Breast epithelium (tissue), 4 donors: ENCODE measurements around the gene RPL3. TPM values are rescaled to one million over a fixed set of nuclear protein-coding genes. Genes with fewer than 3 reads are reported as not detected.
"Not testable (repeated sequence)": the region's sequence is repeated elsewhere in the genome, so short reads cannot be mapped to it uniquely, and the experiment has no call there.

Experiments used
- DNase-seq, 2 donors: peaks; one replicate each; pipeline ENCODE4 v3.0.0-alpha.2; 2019; ENCODE audit warnings: low spot score in 2 of 2
- H3K27ac ChIP-seq, 2 donors: fragments of 200-600 bp; sonication (generic) in 1 of 2; one replicate each; pipeline ENCODE4 v1.5.1; 2016 to 2019; ENCODE audit warnings: mild to moderate bottlenecking in 1 of 2
- H3K27me3 ChIP-seq, 2 donors: fragments of 200-600 bp; sonication (generic) in 1 of 2; one replicate each; pipeline versions ENCODE4 v1.5.1 to v1.6.0; 2017 to 2019; ENCODE audit warnings: control low read depth in 1 of 2, mild to moderate bottlenecking in 1 of 2
- H3K36me3 ChIP-seq: fragments of 200-600 bp; one replicate; pipeline ENCODE4 v1.5.1; 2019
- H3K4me1 ChIP-seq, 2 donors: fragments of 200-600 bp; sonication (generic); one replicate each; pipeline ENCODE4 v1.5.1; 2016 to 2019; ENCODE audit warnings: control low read depth in 1 of 2
- H3K4me3 ChIP-seq, 3 donors: fragments of 200-600 bp; sonication (generic); 1 replicate in 2 of 3; 2 replicates in 1 of 3; pipeline ENCODE4 v1.5.1; 2016 to 2019; ENCODE audit warnings: mild to moderate bottlenecking in 3 of 3, moderate library complexity in 2 of 3
- H3K9me3 ChIP-seq, 2 donors: fragments of 200-600 bp; sonication (generic) in 1 of 2; one replicate each; pipeline ENCODE4 v1.5.1; 2016 to 2019; ENCODE audit warnings: control low read depth in 1 of 2
- CTCF ChIP-seq, 3 donors: fragments of 450-650 bp; IDR thresholded peaks; one replicate each; pipeline ENCODE4 v1.5.1; 2016 to 2017; ENCODE audit warnings: antibody characterized with exemption in 3 of 3, mild to moderate bottlenecking in 3 of 3, moderate library complexity in 3 of 3
- POLR2A ChIP-seq: fragments of 450-650 bp; IDR thresholded peaks from one replicate; pipeline ENCODE4 v1.6.1; 2016; ENCODE audit warnings: antibody characterized with exemption, mild to moderate bottlenecking, moderate library complexity
- POLR2AphosphoS5 ChIP-seq, 3 donors: sonication (generic); formaldehyde crosslinking; IDR thresholded peaks; one replicate each; pipeline ENCODE4 v1.6.1; 2017; ENCODE audit warnings: antibody characterized with exemption in 3 of 3
- intact Hi-C: fragments of 100-400 bp; cut with DNase I; formaldehyde crosslinking; loops from one replicate; pipeline ENCODE4 v1.15.1; 2023; ENCODE audit warnings: low total_unique reads
- total RNA-seq, 3 donors: library from RNA; depleted of rRNA; stranded (reverse); fragments of >200 nt; gene quantifications; one replicate each; pipeline ENCODE4 v1.1.0, GENCODE V29; 2016

The RPL3 gene
- total RNA-seq, 3 donors from 2014 or later = 1,827 to 3,262 (median 2,633) TPM

GRCh38 chr22:39360674-39361413 lies 41.4 kb upstream of the RPL3 start:
- DNase-seq = peak; percentile 53 to 82
- peak overlapping the region; percentile 79 to 82 for H3K27ac ChIP-seq
- H3K9me3 ChIP-seq = no peaks in the 10 kb centered on the region
- H3K36me3 ChIP-seq = no peaks in the 10 kb centered on the region
- H3K4me1 ChIP-seq = no peaks in the 10 kb centered on the region
- intact Hi-C loops = loop anchor here (5.0 kb wide), 1 partner anchor 1079 kb away; no protein-coding TSS in a partner anchor
- H3K27me3 ChIP-seq = no peaks in the 10 kb centered on the region
- no peak overlapping the region for H3K4me3 ChIP-seq
- no peak for TF ChIP-seq POLR2A
- no peak for TF ChIP-seq CTCF (IDR thresholded peaks at IDR 0.05)

GRCh38 chr22:39360242-39360641 lies 40.8 kb upstream of the RPL3 start:
- Histone ChIP-seq H3K9me3 (no peaks in the 10 kb centered on the region), H3K4me1 (no peaks in the 10 kb centered on the region), H3K27me3 (no peaks in the 10 kb centered on the region), H3K36me3 (no peaks in the 10 kb centered on the region), H3K4me3 (no peak overlapping the region), H3K27ac (peak overlapping the region; percentile 79 to 82)
- DNase-seq = no peak
- no peak for TF ChIP-seq POLR2AphosphoS5 (IDR thresholded peaks at IDR 0.05)
- TF ChIP-seq POLR2A = no peak
- TF ChIP-seq CTCF (IDR thresholded peaks at IDR 0.05) = no peak
- intact Hi-C loops = loop anchor here (5.0 kb wide), 1 partner anchor 1078 kb away; no protein-coding TSS in a partner anchor

- Histone ChIP-seq H3K4me3 (no peak overlapping the region), H3K9me3 (no peaks in the 10 kb centered on the region), H3K27me3 (no peaks in the 10 kb centered on the region), H3K27ac (peak overlapping the region in 1 of 2 donors; percentile 79), H3K4me1 (no peaks in the 10 kb centered on the region), H3K36me3 (no peaks in the 10 kb centered on the region)
- TF ChIP-seq POLR2A = no peak
- TF ChIP-seq POLR2AphosphoS5 (IDR thresholded peaks at IDR 0.05) = no peak
- no peak for TF ChIP-seq CTCF (IDR thresholded peaks at IDR 0.05)
- intact Hi-C loops = loop anchor here (5.0 kb wide), 1 partner anchor 1077 kb away; no protein-coding TSS in a partner anchor
- no peak for DNase-seq
Observed at GRCh38 chr22:39359659-39360195, 40.3 kb upstream of the RPL3 start.

GRCh38 chr22:39358197-39358596 lies 38.8 kb upstream of the RPL3 start:
- DNase-seq, H3K27me3 ChIP-seq, H3K9me3 ChIP-seq, H3K4me3 ChIP-seq, intact Hi-C loops, H3K27ac ChIP-seq, H3K36me3 ChIP-seq, H3K4me1 ChIP-seq: not testable (repeated sequence)

- H3K4me1 ChIP-seq, DNase-seq, H3K36me3 ChIP-seq, H3K9me3 ChIP-seq, intact Hi-C loops, H3K4me3 ChIP-seq, H3K27me3 ChIP-seq, H3K27ac ChIP-seq: not testable (repeated sequence)
Observed at GRCh38 chr22:39357110-39358108, 38.0 kb upstream of the RPL3 start.
